Measurements from ENCODE around the gene HP.

DNA sequence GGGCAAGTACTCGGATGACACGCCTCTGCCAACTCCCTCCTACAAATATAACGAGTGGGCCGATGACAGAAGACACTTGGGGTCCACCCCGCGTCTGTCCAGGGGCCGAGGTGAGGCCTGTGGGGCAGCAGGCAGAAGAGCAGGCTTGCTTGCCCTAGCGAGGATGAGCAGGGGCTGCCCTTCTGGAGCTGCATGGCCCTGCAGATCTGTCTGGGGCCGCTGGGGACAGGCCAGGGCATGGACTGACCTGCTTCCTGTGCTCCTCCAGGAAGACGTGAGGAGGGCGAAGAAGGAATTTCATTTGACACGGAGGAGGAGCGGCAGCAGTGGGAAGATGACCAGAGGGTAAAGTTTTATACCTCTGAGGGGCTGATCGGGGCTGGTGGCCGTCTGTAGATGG is 44.6 kb downstream of the HP start:
- TF ChIP-seq GATA2 (IDR thresholded peaks at IDR 0.05; ENCODE audit: low read depth, low read length) (no peak), GATA3 (IDR thresholded peaks at IDR 0.05; ENCODE audit: low read depth, low read length) (no peak)

Measured in SH-SY5Y (cell line).